H9 (cell line): ENCODE measurements around the gene CDKL1. TPM values are rescaled to one million over a fixed set of nuclear protein-coding genes. Genes with fewer than 3 reads are reported as not detected.

Experiments used
- DNase-seq: peaks from one replicate; pipeline ENCODE4 v3.0.0-alpha.2; 2017
- H2AFZ ChIP-seq: one replicate; pipeline ENCODE4 v1.6.1; 2013; ENCODE audit warnings: mild to moderate bottlenecking, low read length, control low read depth, moderate library complexity
- H2AK5ac ChIP-seq: 2 replicates; pipeline ENCODE4 v1.6.1; 2013; ENCODE audit warnings: low read length, control low read depth, mixed read lengths; ENCODE audit not compliant: insufficient read length
- H2BK120ac ChIP-seq: one replicate; pipeline ENCODE4 v1.6.1; 2013; ENCODE audit warnings: low read depth, mild to moderate bottlenecking, low read length, control low read depth, inconsistent platforms; ENCODE audit not compliant: poor library complexity, severe bottlenecking
- H2BK12ac ChIP-seq: 2 replicates; pipeline ENCODE4 v1.6.1; 2013; ENCODE audit warnings: low read length, control low read depth, mixed read lengths, low read depth; ENCODE audit not compliant: insufficient read length
- H2BK15ac ChIP-seq: 2 replicates; pipeline ENCODE4 v1.6.1; 2013; ENCODE audit warnings: low read depth, low read length, control low read depth
- H2BK20ac ChIP-seq: one replicate; pipeline ENCODE4 v1.6.1; 2013; ENCODE audit warnings: low read depth, mild to moderate bottlenecking, low read length, control low read depth, inconsistent platforms; ENCODE audit not compliant: poor library complexity, severe bottlenecking
- H2BK5ac ChIP-seq: 2 replicates; pipeline ENCODE4 v1.6.1; 2013; ENCODE audit warnings: low read length, control low read depth, mixed read lengths; ENCODE audit not compliant: insufficient read length
- H3K14ac ChIP-seq: 2 replicates; pipeline ENCODE4 v1.6.1; 2013; ENCODE audit warnings: low read length, control low read depth; ENCODE audit not compliant: insufficient read depth
- H3K18ac ChIP-seq: 2 replicates; pipeline ENCODE4 v1.6.1; 2013; ENCODE audit warnings: low read depth, mild to moderate bottlenecking, mixed read lengths, low read length, control low read depth; ENCODE audit not compliant: insufficient read length
- H3K23ac ChIP-seq: 2 replicates; pipeline ENCODE4 v1.6.1; 2013; ENCODE audit warnings: low read length, control low read depth, mixed read lengths, low read depth; ENCODE audit not compliant: insufficient read length
- H3K23me2 ChIP-seq: 2 replicates; pipeline ENCODE4 v1.6.1; 2013; ENCODE audit warnings: low read depth, mild to moderate bottlenecking, mixed read lengths, low read length, control low read depth; ENCODE audit not compliant: insufficient read length, poor library complexity, severe bottlenecking
- H3K27ac ChIP-seq: 2 replicates; pipeline ENCODE4 v1.5.1; 2013; ENCODE audit warnings: low read length, control low read depth, mixed read lengths, low read depth; ENCODE audit not compliant: insufficient read length
- H3K27me3 ChIP-seq: 2 replicates; pipeline ENCODE4 v1.6.1; 2013; ENCODE audit warnings: low read length, control low read depth, inconsistent platforms; ENCODE audit not compliant: insufficient read depth
- H3K4ac ChIP-seq: 2 replicates; pipeline ENCODE4 v1.6.1; 2013; ENCODE audit warnings: low read depth, mild to moderate bottlenecking, control low read depth, inconsistent platforms, low read length, moderate library complexity
- H3K4me1 ChIP-seq: 2 replicates; pipeline ENCODE4 v1.6.1; 2013; ENCODE audit warnings: low read length, control low read depth, inconsistent platforms; ENCODE audit not compliant: insufficient read depth
- H3K4me2 ChIP-seq: 2 replicates; pipeline ENCODE4 v1.6.1; 2013; ENCODE audit warnings: low read length, control low read depth, mixed read lengths; ENCODE audit not compliant: insufficient read length, insufficient read depth
- H3K56ac ChIP-seq: 2 replicates; pipeline ENCODE4 v1.6.1; 2013; ENCODE audit warnings: low read depth, mild to moderate bottlenecking, mixed read lengths, low read length, control low read depth; ENCODE audit not compliant: insufficient read length
- H3K79me1 ChIP-seq: 2 replicates; pipeline ENCODE4 v1.6.1; 2013; ENCODE audit warnings: low read depth, mild to moderate bottlenecking, moderate library complexity, low read length, control low read depth, inconsistent platforms; ENCODE audit not compliant: insufficient read depth, poor library complexity, severe bottlenecking
- H3K79me2 ChIP-seq: 2 replicates; pipeline ENCODE4 v1.6.1; 2013; ENCODE audit warnings: low read length, control low read depth, inconsistent platforms; ENCODE audit not compliant: insufficient read depth
- H3K9ac ChIP-seq: 2 replicates; pipeline ENCODE4 v1.6.1; 2013; ENCODE audit warnings: low read length, control low read depth, mixed read lengths; ENCODE audit not compliant: insufficient read length; ENCODE audit errors: extremely low read depth
- H3K9me3 ChIP-seq: one replicate; pipeline ENCODE4 v1.6.1; 2013; ENCODE audit warnings: low read depth, low read length, inconsistent platforms; ENCODE audit not compliant: control insufficient read depth
- H3T11ph ChIP-seq: one replicate; pipeline ENCODE4 v1.6.1; 2013; ENCODE audit warnings: mild to moderate bottlenecking, low read length, control low read depth, inconsistent platforms
- H4K20me1 ChIP-seq: one replicate; pipeline ENCODE4 v1.6.1; 2013; ENCODE audit not compliant: control insufficient read depth, insufficient read length, insufficient read depth
- H4K5ac ChIP-seq: 2 replicates; pipeline ENCODE4 v1.6.1; 2013; ENCODE audit warnings: low read depth, mild to moderate bottlenecking, mixed read lengths, low read length, control low read depth; ENCODE audit not compliant: insufficient read length
- H4K8ac ChIP-seq: replicated peaks from 2 replicates; pipeline ENCODE4 v1.6.1; 2013; ENCODE audit warnings: low read length, control low read depth, mixed read lengths, low read depth; ENCODE audit not compliant: insufficient read length
- H4K91ac ChIP-seq: 2 replicates; pipeline ENCODE4 v1.6.1; 2013; ENCODE audit warnings: low read depth, mild to moderate bottlenecking, moderate library complexity, mixed read lengths, low read length, control low read depth; ENCODE audit not compliant: insufficient read length
- H3K27ac Mint-ChIP-seq, 3 experiments: 2 replicates in 2 of 3; 3 replicates in 1 of 3; pipeline ENCODE4 v1.8.0; 2020 to 2021; ENCODE audit warnings: mixed read lengths in 3 of 3, mild to moderate bottlenecking in 1 of 3, moderate library complexity in 1 of 3
- H3K27me3 Mint-ChIP-seq: 2 replicates; pipeline ENCODE4 v1.8.0; 2021; ENCODE audit warnings: low read depth, mild to moderate bottlenecking, moderate library complexity, mixed read lengths
- H3K36me3 Mint-ChIP-seq, 3 experiments: 2 replicates in 2 of 3; 3 replicates in 1 of 3; pipeline ENCODE4 v1.8.0; 2020 to 2021; ENCODE audit warnings: low read depth in 3 of 3, mixed read lengths in 3 of 3; ENCODE audit not compliant: insufficient read depth in 1 of 3
- H3K4me1 Mint-ChIP-seq, 2 experiments: 2 replicates each; pipeline ENCODE4 v1.8.0; 2020; ENCODE audit warnings: mixed read lengths in 2 of 2
- H3K4me3 Mint-ChIP-seq, 2 experiments: 2 replicates in 1 of 2; 3 replicates in 1 of 2; pipeline ENCODE4 v1.8.0; 2020 to 2021; ENCODE audit warnings: mild to moderate bottlenecking in 2 of 2, mixed read lengths in 2 of 2, moderate library complexity in 1 of 2
- H3K9me3 Mint-ChIP-seq, 2 experiments: 2 replicates in 1 of 2; 3 replicates in 1 of 2; pipeline ENCODE4 v1.8.0; 2020; ENCODE audit warnings: mild to moderate bottlenecking in 2 of 2, mixed read lengths in 2 of 2, moderate library complexity in 1 of 2
- WGBS: extraction: QIAGEN DNeasy Blood & Tissue Kit; methylation state at CpG from one replicate; pipeline ENCODE4 v1.1.7; 2013; ENCODE audit warnings: missing lambda C conversion rate, low lambda C conversion rate, mixed read lengths; ENCODE audit not compliant: insufficient read length; ENCODE audit errors: extremely low coverage; 5-methylcytosine and 5-hydroxymethylcytosine counted together
- total RNA-seq: library from RNA; stranded (reverse); gene quantifications from 2 replicates; pipeline ENCODE4 v1.2.1, GENCODE V29; 2021
- TF ChIP-seq, protein P1 (sequence below): fragments of 200-600 bp; sonication (generic); conservative IDR thresholded peaks from 3 replicates; pipeline ENCODE4 v1.8.0; 2021; ENCODE audit warnings: antibody characterized with exemption, mild to moderate bottlenecking

The CDKL1 gene
- total RNA-seq, 1 experiment from 2014 or later, result 0.72 TPM

DNA sequence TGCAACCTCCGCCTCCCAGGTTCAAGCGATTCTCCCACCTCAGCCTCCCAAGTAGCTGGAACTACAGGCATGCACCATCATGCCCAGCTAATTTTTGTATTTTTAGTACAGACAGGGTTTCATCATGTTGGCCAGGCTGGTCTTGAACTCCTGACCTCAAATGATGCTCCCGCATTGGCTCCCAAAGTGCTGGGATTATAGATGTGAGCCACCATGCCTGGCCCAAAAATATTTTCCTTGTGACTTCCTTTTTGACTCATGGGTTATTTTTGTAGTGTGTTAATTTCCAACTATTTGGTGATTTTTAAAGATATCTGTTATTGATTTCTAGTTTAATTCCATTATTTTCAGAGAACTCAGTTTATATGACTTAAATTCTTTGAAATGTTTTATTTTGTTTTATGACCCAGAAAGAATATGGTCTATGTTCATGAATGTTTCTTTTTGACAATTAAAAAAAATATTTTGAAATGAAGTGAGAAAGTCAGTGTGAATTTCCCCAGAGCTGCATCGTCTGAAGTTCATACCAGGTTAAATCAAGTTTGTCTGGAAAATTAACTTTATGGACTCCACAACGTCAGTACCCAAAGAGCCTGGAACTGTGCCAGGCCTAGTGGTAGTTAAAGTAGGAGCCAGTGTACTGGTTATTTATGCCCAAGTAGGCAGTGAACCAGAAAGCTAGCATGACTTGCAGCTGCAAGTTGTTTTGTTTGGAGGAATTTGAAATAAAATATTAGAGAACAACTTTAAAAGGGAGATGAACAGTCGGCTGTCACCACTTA, 2.8 kb upstream of the CDKL1 start:
- Histone ChIP-seq H3K79me1 (no peaks in the 10 kb centered on the region), H3K23me2 (peaks cover 10% of the 10 kb centered on the region), H2BK12ac (no peak overlapping the region), H4K5ac (no peak overlapping the region), H3K23ac (no peak overlapping the region), H3T11ph (no peak overlapping the region), H3K18ac (no peak overlapping the region), H2BK15ac (no peak overlapping the region), H2BK20ac (no peak overlapping the region), H3K79me2 (no peaks in the 10 kb centered on the region), H4K91ac (no peak overlapping the region), H3K4ac (no peak overlapping the region), H3K27me3 (no peaks in the 10 kb centered on the region; the same call in 1 of the 2 replicates), H2BK5ac (no peak overlapping the region), H2BK120ac (no peak overlapping the region), H3K14ac (no peak overlapping the region), H4K20me1 (no peaks in the 10 kb centered on the region), H3K4me1 (peaks cover 6% of the 10 kb centered on the region; the same call in 1 of the 2 replicates), H3K9ac (no peak overlapping the region), H2AK5ac (no peak overlapping the region), H4K8ac (no peak overlapping the region), H3K9me3 (no peaks in the 10 kb centered on the region), H3K4me2 (no peak overlapping the region), H3K27ac (no peak overlapping the region), H2AFZ (no peak overlapping the region), H3K56ac (no peak overlapping the region)
- peaks cover 21 to 39% of the 10 kb centered on the region in 2 experiments for H3K4me1 Mint-ChIP-seq
- H3K4me3 Mint-ChIP-seq, result no peak overlapping the region
- H3K9me3 Mint-ChIP-seq, result no peaks in the 10 kb centered on the region; a peak in 1 of 5 replicates
- no peak overlapping the region for H3K27ac Mint-ChIP-seq
- DNase-seq, result no peak
- H3K36me3 Mint-ChIP-seq, result peaks cover 0 to 3% (median 0%) of the 10 kb centered on the region in 3 experiments; a peak in 2 of 7 replicates
- H3K27me3 Mint-ChIP-seq, result peaks cover 39% of the 10 kb centered on the region
- no CpG with 5 or more reads among the region's 6 CpGs for WGBS
- TF ChIP-seq, protein P1, sequence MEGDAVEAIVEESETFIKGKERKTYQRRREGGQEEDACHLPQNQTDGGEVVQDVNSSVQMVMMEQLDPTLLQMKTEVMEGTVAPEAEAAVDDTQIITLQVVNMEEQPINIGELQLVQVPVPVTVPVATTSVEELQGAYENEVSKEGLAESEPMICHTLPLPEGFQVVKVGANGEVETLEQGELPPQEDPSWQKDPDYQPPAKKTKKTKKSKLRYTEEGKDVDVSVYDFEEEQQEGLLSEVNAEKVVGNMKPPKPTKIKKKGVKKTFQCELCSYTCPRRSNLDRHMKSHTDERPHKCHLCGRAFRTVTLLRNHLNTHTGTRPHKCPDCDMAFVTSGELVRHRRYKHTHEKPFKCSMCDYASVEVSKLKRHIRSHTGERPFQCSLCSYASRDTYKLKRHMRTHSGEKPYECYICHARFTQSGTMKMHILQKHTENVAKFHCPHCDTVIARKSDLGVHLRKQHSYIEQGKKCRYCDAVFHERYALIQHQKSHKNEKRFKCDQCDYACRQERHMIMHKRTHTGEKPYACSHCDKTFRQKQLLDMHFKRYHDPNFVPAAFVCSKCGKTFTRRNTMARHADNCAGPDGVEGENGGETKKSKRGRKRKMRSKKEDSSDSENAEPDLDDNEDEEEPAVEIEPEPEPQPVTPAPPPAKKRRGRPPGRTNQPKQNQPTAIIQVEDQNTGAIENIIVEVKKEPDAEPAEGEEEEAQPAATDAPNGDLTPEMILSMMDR, result no peak
